ENCODE measurements around the gene KIAA1755.
"Not testable (repeated sequence)": the region's sequence is repeated elsewhere in the genome, so short reads cannot be mapped to it uniquely, and the experiment has no call there.

Gene KIAA1755

DNA sequence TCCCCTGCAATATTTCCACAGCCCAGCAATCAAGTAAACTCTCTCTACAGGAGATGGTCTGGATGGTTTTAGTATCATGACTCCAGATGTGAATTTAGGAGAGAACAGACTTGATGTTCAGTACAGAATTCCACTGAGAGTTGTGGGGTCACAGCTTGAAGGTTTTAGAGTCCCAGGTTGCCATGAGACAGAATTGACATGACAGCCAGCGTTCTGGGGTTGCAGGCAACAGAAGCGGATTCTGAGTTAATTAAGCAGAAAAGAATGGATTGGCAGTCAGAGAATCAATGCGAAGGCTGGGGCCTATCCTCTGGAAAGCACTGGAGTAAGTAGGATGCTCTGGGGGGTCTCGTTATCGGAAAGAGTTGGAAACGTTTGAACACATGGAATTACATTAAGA lies 2.4 kb upstream of the KIAA1755 start:
- no peak for DNase-seq

DNA sequence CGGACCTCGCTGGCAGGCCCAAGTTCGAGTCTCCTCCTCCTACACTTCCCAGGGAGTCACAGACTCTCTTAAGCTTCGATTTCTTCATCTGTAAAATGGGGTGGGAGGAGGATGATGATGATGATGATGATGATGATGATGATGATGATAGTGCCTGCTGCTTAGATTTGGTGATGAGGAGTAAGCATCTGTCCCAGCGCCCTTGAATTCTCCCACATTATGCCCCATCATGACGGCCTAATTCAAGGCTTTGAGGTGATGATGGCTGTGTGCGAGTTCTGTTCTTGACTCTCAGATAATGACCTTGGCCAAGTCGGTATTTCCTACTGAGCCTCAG lies 487 bp upstream of the KIAA1755 start:
- no peak for DNase-seq

DNA sequence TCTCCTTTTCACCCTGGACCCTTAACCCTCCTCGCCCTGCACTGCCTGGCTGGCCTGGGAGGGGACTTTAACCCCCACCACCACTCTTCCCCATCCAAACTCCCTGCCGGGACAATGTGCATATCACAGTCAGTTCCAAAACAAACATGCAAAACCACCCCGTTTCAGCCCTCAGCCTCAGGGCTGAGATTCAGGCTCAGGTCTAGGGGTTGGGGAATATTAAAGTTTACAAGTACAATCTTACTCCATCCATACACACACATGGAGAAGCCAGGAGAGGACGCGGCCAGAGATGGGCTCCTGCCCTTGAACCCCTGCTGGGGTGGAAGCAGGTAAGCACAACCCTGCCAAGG lies 534 bp downstream of the KIAA1755 start:
- no peak for DNase-seq

DNA sequence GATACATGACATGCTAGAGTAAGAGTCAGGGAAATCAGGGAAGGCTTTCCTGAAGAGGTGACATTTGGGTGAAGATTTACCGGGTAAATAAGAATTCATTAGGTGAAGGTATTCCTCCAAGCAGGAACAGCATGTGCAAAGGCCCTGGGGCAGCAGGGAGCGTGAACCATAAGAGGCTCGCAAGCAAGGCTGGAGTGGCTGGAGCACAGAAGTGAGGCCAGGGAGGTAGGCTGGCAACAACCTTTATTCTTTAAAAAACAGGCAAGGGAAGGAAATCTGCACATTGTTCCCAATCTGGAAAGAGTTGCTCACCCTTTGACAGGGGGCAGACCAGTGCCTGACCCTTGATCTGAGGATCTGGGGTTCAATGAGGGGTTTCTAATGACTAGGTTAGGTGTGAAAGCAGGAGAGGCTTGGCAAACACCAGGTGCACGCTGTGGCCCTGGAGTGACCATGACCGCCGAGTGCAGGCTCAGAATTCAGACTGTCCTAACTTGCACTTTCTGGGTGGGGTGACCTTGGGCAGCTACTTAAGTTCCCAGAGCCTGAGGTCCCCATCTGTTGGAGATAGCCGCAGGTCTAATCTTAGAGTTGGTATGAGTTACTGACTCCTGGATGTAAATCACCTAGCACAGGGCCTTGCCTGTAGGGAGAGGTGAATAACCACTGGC lies 1.9 kb downstream of the KIAA1755 start:
- DNase-seq: no peak

DNA sequence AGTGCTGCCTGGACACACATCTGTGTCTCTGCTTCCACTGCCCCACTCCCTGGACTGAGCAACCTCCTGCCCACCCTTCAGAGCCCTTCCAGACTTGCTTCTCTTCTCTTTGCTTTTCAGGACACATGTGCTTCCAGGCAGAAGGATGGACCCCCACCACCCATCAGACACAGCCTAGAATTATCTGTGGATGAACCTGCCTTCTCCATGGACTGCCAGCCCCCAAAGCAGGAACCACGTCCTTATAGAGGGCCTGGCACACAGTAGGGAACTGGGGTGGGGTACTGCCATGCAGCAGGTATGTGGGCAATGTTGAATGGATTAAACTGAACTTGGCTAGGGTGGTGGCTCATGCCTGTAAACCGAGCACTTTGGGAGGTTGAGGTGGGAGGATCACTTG lies 3.6 kb downstream of the KIAA1755 start:
- DNase-seq: no peak

DNA sequence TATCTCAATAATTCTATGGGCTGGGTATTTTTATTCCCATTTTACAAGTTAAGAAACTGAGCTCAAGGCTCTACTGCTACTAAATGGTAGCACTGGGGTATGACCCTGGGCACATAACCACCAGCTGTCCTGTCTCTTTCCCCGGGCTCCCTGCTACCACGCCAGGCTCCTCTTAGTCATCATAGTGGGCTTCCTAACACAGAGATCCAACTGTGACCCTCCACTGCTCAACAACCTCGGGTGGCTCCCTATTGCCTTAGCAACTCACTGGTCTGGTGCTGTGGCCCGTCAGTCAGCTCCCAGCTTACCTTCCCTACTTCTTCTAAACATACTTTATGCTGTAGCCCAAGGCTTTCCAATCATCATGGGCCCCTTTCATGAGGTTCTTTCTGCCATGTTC lies 4.5 kb downstream of the KIAA1755 start:
- no peak for DNase-seq

DNA sequence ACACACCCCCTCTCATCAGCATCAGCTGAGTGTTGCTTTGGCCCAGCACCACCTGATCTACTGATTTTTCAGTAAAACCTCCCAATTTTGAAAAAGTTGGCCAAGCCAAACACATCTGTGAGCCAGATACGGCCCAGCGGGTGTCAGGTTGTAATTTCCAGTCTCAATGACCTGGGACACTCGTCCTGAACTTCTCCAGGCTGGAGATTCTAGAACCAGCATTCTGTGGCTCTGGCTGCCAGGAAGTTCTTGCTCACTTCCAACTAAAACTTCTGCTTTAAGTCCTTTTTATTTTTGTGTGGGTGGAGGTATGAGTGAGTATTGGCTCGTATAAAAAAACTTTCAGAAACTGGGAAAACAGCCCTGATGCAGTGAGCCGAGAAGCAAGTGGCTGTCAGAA lies 5.1 kb downstream of the KIAA1755 start:
- DNase-seq: no peak

DNA sequence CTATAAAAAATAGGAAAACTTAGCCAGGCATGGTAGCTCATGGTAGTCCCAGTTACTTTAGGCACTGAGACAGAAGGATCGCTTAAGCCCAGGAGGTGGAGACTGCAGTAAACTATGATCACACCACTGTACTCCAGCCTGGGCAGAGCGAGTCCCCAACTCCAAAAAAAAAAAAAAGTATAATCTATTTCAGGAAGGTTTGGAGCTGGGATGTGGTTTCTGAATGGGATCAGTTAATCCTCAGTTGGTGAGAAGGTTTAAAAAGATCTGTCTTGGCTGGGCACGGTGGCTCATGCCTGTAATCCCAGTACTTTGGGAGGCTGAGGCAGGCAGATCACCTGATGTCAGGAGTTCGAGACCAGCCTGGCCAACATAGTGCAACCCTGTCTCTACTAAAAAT lies 5.9 kb downstream of the KIAA1755 start:
- DNase-seq: not testable (repeated sequence)

DNA sequence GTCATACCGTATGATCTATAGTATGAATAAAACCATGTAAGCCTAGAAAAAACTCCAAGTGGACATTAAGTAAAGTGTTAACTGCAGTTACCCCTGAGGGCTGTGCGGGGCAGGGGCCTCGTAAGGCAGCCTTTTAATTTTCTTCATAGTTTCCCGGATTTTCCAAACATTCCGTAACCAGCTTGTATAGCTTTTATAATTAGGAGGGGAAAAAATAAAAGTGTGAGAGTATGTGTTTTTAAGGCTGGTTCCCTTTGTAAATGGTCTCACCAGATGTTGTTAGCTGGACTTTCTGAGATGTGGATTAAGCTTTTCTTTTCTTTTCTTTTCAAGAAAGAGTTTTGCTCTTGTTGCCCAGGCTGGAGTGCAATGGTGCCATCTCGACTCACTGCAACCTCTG lies 7.0 kb downstream of the KIAA1755 start:
- DNase-seq: no peak

DNA sequence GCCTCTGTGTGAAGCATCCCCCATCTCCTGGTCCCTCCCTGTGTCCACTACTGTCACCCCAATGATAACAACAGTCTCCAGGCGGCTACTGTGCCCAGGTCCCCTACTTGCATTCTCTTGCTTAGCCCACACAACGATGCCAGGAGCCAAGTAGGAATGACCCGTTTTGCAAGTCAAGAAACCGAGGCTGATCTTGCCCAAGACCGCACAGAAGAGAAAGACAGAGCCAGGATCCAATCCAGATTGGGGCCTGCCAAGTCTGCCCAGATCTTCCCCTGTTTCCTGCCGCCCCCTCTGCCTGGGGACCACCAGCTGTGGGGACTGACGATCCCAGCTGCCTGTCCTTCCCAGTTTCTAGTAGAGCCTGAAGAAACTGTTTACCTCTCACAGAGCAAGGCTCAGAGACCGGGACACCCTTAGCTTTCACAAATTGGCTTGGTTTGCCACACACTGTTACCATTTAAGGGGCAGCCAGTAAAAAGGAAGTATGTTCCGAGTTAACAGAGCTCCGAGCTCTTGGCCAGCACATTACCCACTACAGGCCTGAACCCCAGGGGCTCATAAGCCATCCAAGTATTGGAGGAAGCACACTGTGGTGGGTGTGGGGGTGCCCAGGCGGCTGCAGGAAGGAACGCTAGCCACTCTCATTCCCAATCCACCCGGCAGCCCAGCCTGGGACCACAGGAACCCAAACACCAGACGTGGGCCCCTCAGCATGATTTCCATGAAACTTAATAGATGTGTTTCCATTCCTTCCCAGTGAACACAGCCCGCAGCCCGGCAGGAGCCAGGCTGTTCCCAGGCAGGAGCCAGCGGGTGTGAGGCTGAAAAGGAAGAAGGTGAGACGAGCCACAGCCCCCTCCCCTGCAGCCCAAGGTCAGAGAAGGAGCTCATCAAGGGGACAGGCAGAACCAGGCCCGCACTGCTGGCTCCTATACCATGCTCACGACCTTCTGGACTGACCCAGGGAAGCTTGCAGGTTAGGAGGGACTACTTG lies 7.9 kb downstream of the KIAA1755 start:
- peak; percentile 32 for DNase-seq

DNA sequence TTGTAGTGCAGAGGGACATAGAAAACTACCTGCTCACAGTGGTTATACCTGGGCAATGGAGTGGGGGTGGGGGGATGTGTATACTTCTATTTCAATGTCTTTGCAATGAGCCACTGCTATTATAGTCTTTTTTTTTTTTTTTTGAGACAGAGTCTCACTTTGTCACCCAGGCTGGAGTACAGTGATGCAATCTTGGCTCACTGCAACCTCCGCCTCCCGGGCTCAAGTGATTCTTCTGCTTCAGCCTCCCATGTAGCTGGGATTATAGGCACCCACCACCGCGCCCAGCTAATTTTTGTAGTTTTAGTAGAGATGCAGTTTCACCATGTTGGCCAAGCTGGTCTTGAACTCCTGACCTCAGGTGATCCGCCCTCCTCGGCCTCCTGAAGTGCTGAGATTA lies 9.1 kb downstream of the KIAA1755 start:
- DNase-seq: not testable (repeated sequence)

DNA sequence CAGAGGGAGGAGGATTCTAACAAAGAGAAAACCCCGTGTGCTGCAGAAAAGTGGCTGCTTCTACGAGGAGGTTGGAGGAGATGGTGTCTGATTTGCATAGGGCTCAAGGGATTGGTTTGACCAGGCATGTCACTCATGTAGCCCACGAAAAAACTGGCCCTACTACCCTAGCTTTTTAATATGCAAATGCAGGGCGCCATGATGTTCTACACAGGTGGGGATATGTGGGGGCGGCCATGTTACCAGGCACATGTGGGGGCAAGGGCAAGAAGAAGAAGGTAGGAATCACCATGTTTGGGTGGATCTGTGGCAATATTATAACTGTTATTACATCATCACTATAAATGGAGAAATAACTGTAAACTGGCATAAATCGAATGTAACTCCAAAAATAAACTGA lies 9.9 kb downstream of the KIAA1755 start:
- no peak for DNase-seq

DNA sequence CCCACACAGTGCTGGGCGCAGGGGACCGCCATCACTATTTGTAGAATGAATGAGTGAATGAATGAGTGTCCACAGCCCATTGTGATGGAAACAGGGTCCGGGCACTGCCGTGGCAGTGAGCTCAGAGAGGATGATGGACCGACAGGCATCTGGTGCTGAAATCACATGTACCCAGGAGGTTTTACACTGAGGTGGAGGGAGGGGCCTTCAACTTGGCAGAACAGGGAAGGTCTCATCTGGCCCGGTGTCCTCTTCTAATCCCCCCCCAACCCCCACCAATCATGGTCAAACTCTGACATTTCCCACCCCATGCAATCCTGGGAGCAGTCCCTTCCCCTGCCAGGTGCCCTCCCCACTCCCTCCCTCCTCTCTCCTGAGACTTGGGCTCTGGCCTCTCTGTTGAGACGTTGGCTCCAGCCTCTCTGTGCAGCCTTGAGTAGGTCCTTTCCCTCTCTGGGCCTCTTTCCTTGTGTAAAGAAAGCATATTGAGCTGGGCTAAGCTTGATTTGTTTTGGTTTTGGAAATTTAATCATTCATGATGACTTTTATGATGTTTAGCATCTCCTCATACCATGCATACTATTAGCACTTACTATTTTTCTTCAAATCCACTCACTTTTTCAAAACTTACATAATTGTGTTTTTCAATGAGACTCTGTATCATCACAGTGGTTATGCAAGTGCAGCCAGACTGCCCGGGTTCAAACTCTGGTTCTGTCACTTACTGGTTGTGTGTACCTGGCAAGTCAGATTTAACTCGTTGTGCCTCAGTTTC lies 10.8 kb downstream of the KIAA1755 start:
- no peak for DNase-seq

DNA sequence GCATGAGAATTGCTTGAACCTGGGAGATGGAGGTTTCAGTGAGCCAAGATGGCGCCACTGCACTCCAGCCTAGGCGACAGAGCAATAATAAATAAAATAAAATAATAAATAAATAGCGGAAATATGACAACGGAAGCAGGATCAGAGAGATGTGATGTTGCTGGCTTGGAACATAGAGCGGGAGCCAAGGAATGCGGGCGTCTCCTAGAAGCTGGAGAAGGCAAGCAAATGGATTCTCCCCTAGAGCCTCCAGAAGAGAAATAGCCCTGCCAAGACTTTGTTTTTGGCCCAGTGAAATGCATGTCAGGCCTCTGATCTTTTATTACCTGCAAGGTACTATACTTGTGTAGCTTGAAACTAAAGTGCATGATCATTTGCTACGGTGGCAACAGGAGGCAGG lies 12.4 kb downstream of the KIAA1755 start:
- no peak for DNase-seq

DNA sequence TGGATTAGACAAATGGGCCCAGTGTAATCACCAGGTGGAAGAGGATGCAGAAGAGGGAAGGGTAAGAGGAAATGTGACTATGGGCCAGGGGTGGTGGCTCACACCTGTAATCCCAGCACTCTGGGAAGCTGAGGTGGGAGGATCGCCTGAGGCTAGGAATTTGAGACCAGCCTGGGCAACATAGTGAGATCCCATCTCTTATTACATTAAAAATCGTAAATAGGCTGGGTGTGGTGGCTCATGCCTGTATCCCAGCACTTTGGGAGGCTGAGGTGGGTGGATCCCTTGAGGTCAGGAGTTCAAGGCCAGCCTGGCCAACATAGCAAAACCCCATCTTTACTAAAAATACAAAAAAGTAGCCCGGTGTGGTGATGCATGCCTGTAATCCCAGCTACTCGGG lies 12.8 kb downstream of the KIAA1755 start:
- not testable (repeated sequence) for DNase-seq

DNA sequence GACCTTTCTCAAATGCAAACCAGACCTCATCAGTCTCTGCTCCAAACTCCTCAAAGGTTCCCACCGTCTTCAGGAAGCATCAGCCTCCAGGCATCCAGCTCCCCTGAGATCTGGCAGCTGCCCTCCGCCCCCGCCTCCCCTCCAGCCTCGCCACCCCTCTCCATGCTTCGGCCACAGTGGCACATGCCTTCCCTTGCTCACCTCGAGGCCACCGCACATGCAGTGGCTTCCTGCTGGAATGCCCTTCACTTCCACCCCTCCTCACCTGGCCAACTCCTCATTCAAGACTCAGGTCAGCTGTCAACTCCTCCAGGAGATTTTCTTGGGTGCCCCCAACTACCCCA lies 13.4 kb downstream of the KIAA1755 start:
- no peak for DNase-seq

DNA sequence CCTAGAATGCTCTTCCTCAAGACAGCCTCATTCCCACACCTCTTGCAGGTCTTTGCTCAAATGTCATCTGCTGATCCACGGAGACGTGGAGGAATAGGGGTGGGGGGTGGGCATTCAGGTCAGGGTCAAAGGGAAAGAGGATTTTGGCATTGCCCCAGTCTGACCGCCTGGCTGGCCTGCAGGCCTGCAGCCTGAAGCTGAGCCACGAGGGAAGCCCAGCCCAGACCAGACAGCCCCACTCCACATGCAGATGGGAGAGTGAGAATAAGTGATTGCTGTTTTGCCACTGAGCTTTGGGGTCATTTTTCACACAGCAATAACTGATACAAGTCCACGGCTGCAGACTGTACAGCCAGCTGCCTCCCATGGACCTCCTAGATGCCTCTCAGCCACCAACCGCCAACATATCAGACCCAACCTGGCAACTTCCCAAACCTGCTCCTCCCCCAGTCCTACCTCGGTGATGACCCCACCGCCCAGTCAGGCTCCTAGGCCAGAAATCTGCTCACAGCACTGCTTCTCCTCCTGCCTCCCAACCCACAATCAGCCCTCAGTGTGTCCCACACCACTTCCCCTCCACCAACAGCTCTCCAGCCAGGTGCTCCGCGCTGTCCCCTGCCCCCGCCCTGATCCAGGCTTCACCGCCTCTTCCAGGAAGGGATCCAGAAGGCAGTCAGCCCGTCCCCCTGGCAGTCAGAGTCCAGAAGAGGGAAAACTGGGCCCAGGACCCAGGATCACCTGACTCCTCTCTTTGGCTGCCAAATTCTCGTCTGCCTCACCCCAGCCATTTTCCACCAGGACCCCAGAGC lies 14.0 kb downstream of the KIAA1755 start:
- DNase-seq: peak; percentile 26

DNA sequence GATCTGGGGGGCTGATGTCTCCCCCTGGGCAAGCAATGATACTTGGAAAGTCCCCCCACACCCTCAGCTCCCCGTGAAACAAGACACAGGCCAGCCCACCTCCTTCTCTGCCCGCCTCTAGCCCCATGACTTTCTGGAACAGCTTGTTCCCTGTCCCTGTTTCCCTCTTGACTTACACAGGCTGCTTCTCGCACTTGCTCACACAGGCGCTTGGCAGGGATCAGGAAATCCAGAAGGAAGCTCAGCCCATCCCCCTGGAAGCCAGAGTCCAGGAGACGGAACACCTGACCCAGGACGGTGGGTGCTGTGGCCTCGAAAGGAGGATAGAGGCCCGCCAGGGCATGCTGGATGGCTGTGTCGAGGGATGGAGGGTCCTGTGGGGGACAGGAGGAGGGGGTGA lies 14.8 kb downstream of the KIAA1755 start:
- DNase-seq: no peak

DNA sequence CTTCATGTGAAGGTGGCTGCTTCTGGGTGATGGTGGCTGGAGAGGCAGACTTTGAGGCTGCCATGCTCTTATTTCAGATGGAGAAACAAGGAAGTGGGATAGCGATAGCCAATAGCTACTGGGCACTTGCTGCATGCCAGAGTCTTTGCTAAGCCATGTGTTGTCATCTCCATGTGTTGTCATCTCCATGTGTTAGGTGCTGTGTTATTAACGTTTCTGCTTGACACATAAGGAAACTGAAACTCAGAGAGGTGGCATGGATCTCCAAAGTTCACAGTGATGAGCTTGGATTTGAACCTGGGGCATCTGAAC lies 16.9 kb downstream of the KIAA1755 start:
- DNase-seq: no peak

DNA sequence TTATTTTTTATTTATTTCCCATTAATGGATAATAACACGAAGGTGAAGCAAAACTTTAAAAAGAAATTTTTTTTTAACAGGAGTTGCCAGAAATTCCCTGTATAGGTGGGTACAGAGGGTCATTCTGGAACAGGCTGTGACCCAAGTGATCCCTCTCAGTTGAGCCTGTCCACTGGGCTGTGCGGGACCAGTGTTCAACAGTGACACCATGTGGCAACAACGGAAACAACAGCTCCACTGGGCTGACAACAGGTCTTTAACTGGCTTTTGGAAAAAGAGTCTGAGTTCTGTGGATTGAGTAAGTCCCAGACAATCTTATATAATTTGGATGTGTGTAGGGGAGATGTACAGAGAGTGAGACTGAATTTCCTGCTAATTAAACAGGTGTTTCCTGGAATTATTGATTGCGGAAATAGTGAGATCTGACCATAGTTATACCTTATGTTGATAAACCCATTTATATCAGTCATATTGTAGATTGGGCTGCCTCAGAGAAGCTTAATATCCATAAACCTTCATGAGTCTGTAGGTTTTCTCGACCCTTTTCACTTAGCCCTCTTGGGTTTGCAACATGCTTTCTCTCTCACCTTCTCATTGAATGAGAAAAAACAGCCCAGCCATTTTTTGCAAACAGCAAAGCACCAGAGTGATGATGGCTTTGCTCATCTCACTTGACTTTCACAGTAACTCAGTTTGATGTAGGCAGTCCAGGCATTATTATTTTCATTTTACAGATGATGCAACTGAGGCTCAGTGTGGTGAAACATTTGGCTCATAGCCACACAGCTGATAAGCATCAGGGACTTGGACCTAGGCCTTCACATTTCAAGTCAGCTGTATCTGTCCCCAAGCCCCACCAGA lies 17.5 kb downstream of the KIAA1755 start:
- DNase-seq: no peak

DNA sequence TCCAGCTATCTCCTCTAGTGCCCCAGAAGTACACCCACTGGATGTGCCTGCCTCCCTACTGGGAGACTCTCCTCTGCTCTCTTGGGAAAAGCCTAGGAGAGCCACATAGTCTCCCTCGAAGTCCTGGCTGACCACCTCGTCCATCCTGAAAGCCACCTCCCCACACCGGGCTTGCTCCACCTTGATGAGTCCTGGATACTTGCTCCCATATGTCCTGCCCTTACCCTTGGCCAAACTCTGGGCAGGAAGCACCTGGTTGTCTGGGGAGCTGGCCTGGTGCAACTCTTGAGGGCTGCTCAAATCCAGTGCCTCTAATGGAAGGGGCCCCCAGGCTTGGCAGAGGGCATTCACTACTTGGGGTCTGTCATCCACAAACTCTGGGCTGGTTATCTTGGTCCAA lies 19.3 kb downstream of the KIAA1755 start:
- no peak for DNase-seq

DNA sequence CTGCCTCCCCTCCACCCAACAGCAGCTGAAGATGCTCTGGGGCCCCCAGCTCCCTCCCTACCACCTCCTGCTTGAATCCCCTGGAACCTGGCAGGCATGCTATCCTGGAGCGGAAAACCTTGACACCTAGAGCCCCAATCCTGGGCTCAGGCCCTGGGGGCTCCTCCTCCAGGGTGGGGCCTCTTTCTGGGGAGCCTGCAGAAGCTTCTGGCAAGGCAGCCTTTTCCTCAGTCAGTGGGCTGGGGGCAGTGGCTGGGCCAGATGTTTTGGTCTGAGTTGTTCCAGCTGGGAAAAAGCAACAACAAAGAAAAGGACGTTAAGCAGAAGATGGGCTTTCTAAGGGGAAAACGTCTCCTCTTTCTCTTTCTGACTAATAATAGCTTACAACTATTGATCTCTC lies 21.1 kb downstream of the KIAA1755 start:
- no peak for DNase-seq
